ENCODE results near the gene DLGAP1.
"Not testable (repeated sequence)": the region's sequence is repeated elsewhere in the genome, so short reads cannot be mapped to it uniquely, and the experiment has no call there.

Gene DLGAP1

DNA sequence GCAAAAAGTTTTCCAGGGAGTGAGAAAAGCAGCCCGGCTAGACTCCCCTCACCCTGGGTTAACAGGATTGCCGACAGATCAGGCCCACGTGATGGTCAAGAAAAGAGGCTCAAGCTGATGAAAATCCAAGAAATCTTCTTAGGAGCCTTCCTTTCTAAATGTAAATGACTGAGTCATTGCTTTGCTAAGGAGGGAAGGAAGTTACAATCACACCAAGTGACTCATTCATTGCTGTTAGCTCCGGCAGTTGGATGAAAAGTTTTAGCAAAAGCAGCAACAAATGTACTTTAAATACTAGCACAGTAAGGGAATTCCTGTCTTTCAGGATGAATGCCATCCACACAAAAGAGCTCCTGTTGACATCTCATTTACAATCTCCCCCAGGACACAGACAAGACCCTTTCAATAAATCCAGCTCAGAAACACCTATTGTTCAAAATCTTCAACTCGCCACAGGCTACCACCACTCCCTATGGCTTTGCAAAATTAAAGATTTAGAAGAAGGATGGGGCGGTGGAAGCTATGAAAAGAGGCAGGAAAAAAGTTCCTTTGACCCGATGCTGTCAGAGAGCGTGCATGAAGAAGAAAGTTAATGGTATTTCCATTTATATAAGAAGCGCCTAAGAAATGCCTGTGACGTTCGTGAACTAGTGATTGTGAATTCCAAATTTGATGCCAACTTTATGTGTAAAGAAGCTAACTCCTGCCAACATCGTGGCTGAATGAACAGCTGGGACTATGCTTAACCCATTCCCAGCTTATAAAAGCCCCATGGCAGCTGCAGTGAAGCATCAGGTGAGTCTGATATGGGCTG, 851.5 kb downstream of the DLGAP1 start (continued):
- no peak for TF ChIP-seq BCL6B (tag by site-specific recombination; IDR thresholded peaks at IDR 0.05)

- H3K36me3 ChIP-seq (ENCODE audit: control insufficient read depth in 2 of 2, insufficient read depth in 1 of 2, low read length in 2 of 2); H3K27ac ChIP-seq (ENCODE audit: extremely low read depth, low read depth, low read length); H3K4me3 ChIP-seq (ENCODE audit: low read depth, low read length); H3K9me3 ChIP-seq (ENCODE audit: control insufficient read depth, insufficient read depth, low read depth, low read length): not testable (repeated sequence)
- H3K4me1 ChIP-seq (ENCODE audit: control insufficient read depth, insufficient read depth, low read length): peaks cover 19% of the 10 kb centered on the region
- POLR2A ChIA-PET: interaction anchor here (0.6 kb wide), 1 partner anchor 154 kb away, joined by 3 read pairs; no protein-coding TSS in a partner anchor
- CTCF ChIA-PET: interaction anchor here (0.6 to 1.0 kb wide), 2 partner anchors 15 to 281 kb away, joined by 3 read pairs; no protein-coding TSS in a partner anchor
Measured at GRCh38 chr18:3601106-3601755, 853.9 kb downstream of the DLGAP1 start.

GRCh38 chr18:3599861-3600260, 855.2 kb downstream of the DLGAP1 start:
- Histone ChIP-seq H3K9me3 (ENCODE audit: control insufficient read depth, insufficient read depth, low read depth, low read length) (no peaks in the 10 kb centered on the region), H3K4me3 (ENCODE audit: low read depth, low read length) (no peak overlapping the region), H3K36me3 (ENCODE audit: control insufficient read depth in 2 of 2, insufficient read depth in 1 of 2, low read length in 2 of 2) (no peaks in the 10 kb centered on the region), H3K4me1 (ENCODE audit: control insufficient read depth, insufficient read depth, low read length) (peaks cover 20% of the 10 kb centered on the region), H3K27ac (ENCODE audit: extremely low read depth, low read depth, low read length) (no peak overlapping the region)
- ChIA-PET CTCF (interaction anchor here (0.6 to 1.5 kb wide), 4 partner anchors 10 to 581 kb away, joined by 3 read pairs; no protein-coding TSS in a partner anchor), POLR2A (no interaction called here)
- TF ChIP-seq ZNF202 (tag by site-specific recombination; IDR thresholded peaks at IDR 0.05; ENCODE audit: borderline replicate concordance): no peak
- TF ChIP-seq SCRT2 (tag by site-specific recombination; IDR thresholded peaks at IDR 0.05): no peak
- no peak for TF ChIP-seq ZNF416 (tag by site-specific recombination; IDR thresholded peaks at IDR 0.05)
- TF ChIP-seq TRIM28 (IDR thresholded peaks at IDR 0.05; ENCODE audit: borderline replicate concordance, low read length): no peak
- TF ChIP-seq ZNF530 (tag by site-specific recombination; IDR thresholded peaks at IDR 0.05; ENCODE audit: low read depth): no peak
- TF ChIP-seq IKZF3 (tag by site-specific recombination; IDR thresholded peaks at IDR 0.05): no peak
- no peak for TF ChIP-seq ZNF510 (tag by site-specific recombination; IDR thresholded peaks at IDR 0.05; ENCODE audit: insufficient replicate concordance)
- TF ChIP-seq ZNF585B (tag by site-specific recombination; IDR thresholded peaks at IDR 0.05): no peak
- no peak for TF ChIP-seq ZNF121 (tag by site-specific recombination; IDR thresholded peaks at IDR 0.05)
- TF ChIP-seq ZNF449 (tag by site-specific recombination; IDR thresholded peaks at IDR 0.05): no peak
- no peak for TF ChIP-seq ZNF626 (tag by site-specific recombination; IDR thresholded peaks at IDR 0.05)
- TF ChIP-seq ZNF132 (tag by site-specific recombination; IDR thresholded peaks at IDR 0.05; ENCODE audit: borderline replicate concordance): no peak
- TF ChIP-seq ZFP41 (tag by site-specific recombination; IDR thresholded peaks at IDR 0.05; ENCODE audit: borderline replicate concordance): no peak
- no peak for TF ChIP-seq TCF7L2 (IDR thresholded peaks at IDR 0.05; ENCODE audit: borderline replicate concordance, low read depth, low read length)
- no peak for TF ChIP-seq ZNF292 (tag by site-specific recombination; IDR thresholded peaks at IDR 0.05; ENCODE audit: borderline replicate concordance, low read depth)
- TF ChIP-seq, protein P1, sequence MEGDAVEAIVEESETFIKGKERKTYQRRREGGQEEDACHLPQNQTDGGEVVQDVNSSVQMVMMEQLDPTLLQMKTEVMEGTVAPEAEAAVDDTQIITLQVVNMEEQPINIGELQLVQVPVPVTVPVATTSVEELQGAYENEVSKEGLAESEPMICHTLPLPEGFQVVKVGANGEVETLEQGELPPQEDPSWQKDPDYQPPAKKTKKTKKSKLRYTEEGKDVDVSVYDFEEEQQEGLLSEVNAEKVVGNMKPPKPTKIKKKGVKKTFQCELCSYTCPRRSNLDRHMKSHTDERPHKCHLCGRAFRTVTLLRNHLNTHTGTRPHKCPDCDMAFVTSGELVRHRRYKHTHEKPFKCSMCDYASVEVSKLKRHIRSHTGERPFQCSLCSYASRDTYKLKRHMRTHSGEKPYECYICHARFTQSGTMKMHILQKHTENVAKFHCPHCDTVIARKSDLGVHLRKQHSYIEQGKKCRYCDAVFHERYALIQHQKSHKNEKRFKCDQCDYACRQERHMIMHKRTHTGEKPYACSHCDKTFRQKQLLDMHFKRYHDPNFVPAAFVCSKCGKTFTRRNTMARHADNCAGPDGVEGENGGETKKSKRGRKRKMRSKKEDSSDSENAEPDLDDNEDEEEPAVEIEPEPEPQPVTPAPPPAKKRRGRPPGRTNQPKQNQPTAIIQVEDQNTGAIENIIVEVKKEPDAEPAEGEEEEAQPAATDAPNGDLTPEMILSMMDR (tag by site-specific recombination; IDR thresholded peaks at IDR 0.05): no peak
- TF ChIP-seq, protein P2, sequence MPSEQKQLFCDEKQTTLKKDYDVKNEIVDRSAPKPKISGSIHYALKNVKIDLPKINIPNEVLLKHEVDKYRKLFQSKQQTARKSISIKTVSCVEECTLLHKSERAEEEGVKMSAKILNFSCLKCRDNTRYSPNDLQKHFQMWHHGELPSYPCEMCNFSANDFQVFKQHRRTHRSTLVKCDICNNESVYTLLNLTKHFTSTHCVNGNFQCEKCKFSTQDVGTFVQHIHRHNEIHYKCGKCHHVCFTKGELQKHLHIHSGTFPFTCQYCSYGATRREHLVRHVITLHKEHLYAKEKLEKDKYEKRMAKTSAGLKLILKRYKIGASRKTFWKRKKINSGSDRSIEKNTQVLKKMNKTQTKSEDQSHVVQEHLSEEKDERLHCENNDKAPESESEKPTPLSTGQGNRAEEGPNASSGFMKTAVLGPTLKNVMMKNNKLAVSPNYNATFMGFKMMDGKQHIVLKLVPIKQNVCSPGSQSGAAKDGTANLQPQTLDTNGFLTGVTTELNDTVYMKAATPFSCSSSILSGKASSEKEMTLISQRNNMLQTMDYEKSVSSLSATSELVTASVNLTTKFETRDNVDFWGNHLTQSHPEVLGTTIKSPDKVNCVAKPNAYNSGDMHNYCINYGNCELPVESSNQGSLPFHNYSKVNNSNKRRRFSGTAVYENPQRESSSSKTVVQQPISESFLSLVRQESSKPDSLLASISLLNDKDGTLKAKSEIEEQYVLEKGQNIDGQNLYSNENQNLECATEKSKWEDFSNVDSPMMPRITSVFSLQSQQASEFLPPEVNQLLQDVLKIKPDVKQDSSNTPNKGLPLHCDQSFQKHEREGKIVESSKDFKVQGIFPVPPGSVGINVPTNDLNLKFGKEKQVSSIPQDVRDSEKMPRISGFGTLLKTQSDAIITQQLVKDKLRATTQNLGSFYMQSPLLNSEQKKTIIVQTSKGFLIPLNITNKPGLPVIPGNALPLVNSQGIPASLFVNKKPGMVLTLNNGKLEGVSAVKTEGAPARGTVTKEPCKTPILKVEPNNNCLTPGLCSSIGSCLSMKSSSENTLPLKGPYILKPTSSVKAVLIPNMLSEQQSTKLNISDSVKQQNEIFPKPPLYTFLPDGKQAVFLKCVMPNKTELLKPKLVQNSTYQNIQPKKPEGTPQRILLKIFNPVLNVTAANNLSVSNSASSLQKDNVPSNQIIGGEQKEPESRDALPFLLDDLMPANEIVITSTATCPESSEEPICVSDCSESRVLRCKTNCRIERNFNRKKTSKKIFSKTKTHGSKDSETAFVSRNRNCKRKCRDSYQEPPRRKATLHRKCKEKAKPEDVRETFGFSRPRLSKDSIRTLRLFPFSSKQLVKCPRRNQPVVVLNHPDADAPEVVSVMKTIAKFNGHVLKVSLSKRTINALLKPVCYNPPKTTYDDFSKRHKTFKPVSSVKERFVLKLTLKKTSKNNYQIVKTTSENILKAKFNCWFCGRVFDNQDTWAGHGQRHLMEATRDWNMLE (tag by site-specific recombination; conservative IDR thresholded peaks at IDR 0.05; ENCODE audit: low read depth): no peak
- no peak for TF ChIP-seq ZBTB8A (tag by site-specific recombination; IDR thresholded peaks at IDR 0.05)
